ENCODE measurements around the gene ZNF460.

ZNF460 gene

GRCh38 chr19:57288373-57288772 lies 8.1 kb downstream of the ZNF460 start:
- no peak for DNase-seq
- Histone ChIP-seq H3K9me3 (replicated peaks; ENCODE audit: insufficient read depth, low read length) (no peaks in the 10 kb centered on the region), H3K79me2 (ENCODE audit: low read length) (peaks cover 100% of the 10 kb centered on the region), H4K20me1 (ENCODE audit: insufficient read depth, low read length) (no peaks in the 10 kb centered on the region; the same call in 1 of the 2 replicates), H3K4me1 (ENCODE audit: low read length) (peaks cover 9% of the 10 kb centered on the region), H3K9ac (ENCODE audit: low read length) (no peak overlapping the region), H2AFZ (ENCODE audit: low read length) (no peak overlapping the region), H3F3A (ENCODE audit: insufficient read depth, low read length) (peaks cover 7% of the 10 kb centered on the region), H3K9me2 (replicated peaks; ENCODE audit: insufficient read depth, low read length) (no peaks in the 10 kb centered on the region), H3K36me3 (replicated peaks; ENCODE audit: insufficient read depth, low read length) (peaks cover 81% of the 10 kb centered on the region), H3K4me3 (ENCODE audit: low read length) (no peak overlapping the region), H3K4me2 (ENCODE audit: low read depth, low read length) (no peak overlapping the region), H3K27ac (ENCODE audit: low read length) (no peak overlapping the region), H3K27me3 (replicated peaks; ENCODE audit: insufficient read depth, low read length) (no peaks in the 10 kb centered on the region)
- no peak for TF ChIP-seq CTCF (IDR thresholded peaks at IDR 0.05; ENCODE audit: low read length)
- TF ChIP-seq EZH2 (optimal IDR thresholded peaks at IDR 0.05; ENCODE audit: low read depth, low read length): no peak
- TF ChIP-seq EZH2phosphoT487 (IDR thresholded peaks at IDR 0.05; ENCODE audit: low read length): no peak

- H3K79me2 ChIP-seq (ENCODE audit: low read length): peaks cover 99% of the 10 kb centered on the region
- no peaks in the 10 kb centered on the region for H3K4me1 ChIP-seq (ENCODE audit: low read length)
- no peak for DNase-seq
- peaks cover 81% of the 10 kb centered on the region for H3K36me3 ChIP-seq (replicated peaks; ENCODE audit: insufficient read depth, low read length)
- H3K4me3 ChIP-seq (ENCODE audit: low read length): no peak overlapping the region
- no peak overlapping the region for H3K4me2 ChIP-seq (ENCODE audit: low read depth, low read length)
- no peak overlapping the region for H3K9ac ChIP-seq (ENCODE audit: low read length)
- no peaks in the 10 kb centered on the region for H3K9me2 ChIP-seq (replicated peaks; ENCODE audit: insufficient read depth, low read length)
- no peak for TF ChIP-seq EZH2phosphoT487 (IDR thresholded peaks at IDR 0.05; ENCODE audit: low read length)
- no peak for TF ChIP-seq CTCF (IDR thresholded peaks at IDR 0.05; ENCODE audit: low read length)
- TF ChIP-seq EZH2 (optimal IDR thresholded peaks at IDR 0.05; ENCODE audit: low read depth, low read length): no peak
- no peak overlapping the region for H2AFZ ChIP-seq (ENCODE audit: low read length)
- H3K27ac ChIP-seq (ENCODE audit: low read length): no peak overlapping the region
- H4K20me1 ChIP-seq (ENCODE audit: insufficient read depth, low read length): no peaks in the 10 kb centered on the region
- no peaks in the 10 kb centered on the region for H3F3A ChIP-seq (ENCODE audit: insufficient read depth, low read length)
- H3K27me3 ChIP-seq (replicated peaks; ENCODE audit: insufficient read depth, low read length): no peaks in the 10 kb centered on the region
- H3K9me3 ChIP-seq (replicated peaks; ENCODE audit: insufficient read depth, low read length): no peaks in the 10 kb centered on the region
Observed at GRCh38 chr19:57290970-57291369, 10.7 kb downstream of the ZNF460 start.

- Histone ChIP-seq H3F3A (ENCODE audit: insufficient read depth, low read length) (no peaks in the 10 kb centered on the region), H3K9ac (ENCODE audit: low read length) (no peak overlapping the region), H3K36me3 (replicated peaks; ENCODE audit: insufficient read depth, low read length) (peaks cover 67% of the 10 kb centered on the region), H3K9me2 (replicated peaks; ENCODE audit: insufficient read depth, low read length) (no peaks in the 10 kb centered on the region), H3K9me3 (replicated peaks; ENCODE audit: insufficient read depth, low read length) (no peaks in the 10 kb centered on the region), H3K4me2 (ENCODE audit: low read depth, low read length) (no peak overlapping the region), H3K27me3 (replicated peaks; ENCODE audit: insufficient read depth, low read length) (no peaks in the 10 kb centered on the region), H3K4me3 (ENCODE audit: low read length) (no peak overlapping the region), H3K4me1 (ENCODE audit: low read length) (no peaks in the 10 kb centered on the region), H3K27ac (ENCODE audit: low read length) (no peak overlapping the region), H3K79me2 (ENCODE audit: low read length) (peaks cover 98% of the 10 kb centered on the region), H2AFZ (ENCODE audit: low read length) (no peak overlapping the region), H4K20me1 (ENCODE audit: insufficient read depth, low read length) (no peaks in the 10 kb centered on the region)
- no peak for DNase-seq
- no peak for TF ChIP-seq CTCF (IDR thresholded peaks at IDR 0.05; ENCODE audit: low read length)
- no peak for TF ChIP-seq EZH2phosphoT487 (IDR thresholded peaks at IDR 0.05; ENCODE audit: low read length)
- no peak for TF ChIP-seq EZH2 (optimal IDR thresholded peaks at IDR 0.05; ENCODE audit: low read depth, low read length)
Observed at GRCh38 chr19:57292547-57292946, 12.3 kb downstream of the ZNF460 start.
